GM12878 (cell line): ENCODE data around the gene SETSIP. TPM values are rescaled to one million over a fixed set of nuclear protein-coding genes. Genes with fewer than 3 reads are reported as not detected.

ENCODE experiments used
- ATAC-seq: fragments of 200-7000 bp; cut with Tn5 transposase; 3 replicates; pipeline ENCODE4 v1.9.1; 2020; ENCODE audit warnings: mild to moderate bottlenecking, moderate library complexity
- BruUV-seq: library from RNA; stranded (reverse); fragments of 400-500 nt; replicated peaks from 2 replicates; lab custom pipeline; 2021; lab: Mats Ljungman, UMichigan
- CTCF ChIA-PET: fragments of 300-600 bp; sonication (Branson Sonifier 250); formaldehyde crosslinking; extraction: SDS; loops from one replicate; lab custom pipeline; 2021; ENCODE audit warnings: inconsistent platforms; lab: Yijun Ruan, JAX
- POLR2A ChIA-PET: fragments of 350-600 bp; formaldehyde crosslinking; extraction: SDS; loops from one replicate; lab custom pipeline; 2021; ENCODE audit warnings: inconsistent platforms; lab: Charles Lee
- RAD21 ChIA-PET: fragments of 300-600 bp; sonication (Branson Sonifier 250); formaldehyde crosslinking; loops from one replicate; lab custom pipeline; 2023; ENCODE audit warnings: antibody characterized with exemption; ENCODE audit not compliant: unreplicated experiment; lab: Charles Lee
- SMC1A ChIA-PET: fragments of 300-600 bp; sonication (Branson Sonifier 250); formaldehyde crosslinking; loops from one replicate; lab custom pipeline; 2023; ENCODE audit not compliant: unreplicated experiment, uncharacterized antibody; lab: Charles Lee
- DNase-seq: peaks from one replicate; pipeline ENCODE4 v3.0.0-alpha.2; 2011; ENCODE audit warnings: low read depth, low spot score
- FAIRE-seq: peaks from 3 replicates; lab custom pipeline; 2011; peaks lifted over from hg19 to GRCh38; lab: Jason Lieb, UNC
- H2AFZ ChIP-seq: 2 replicates; pipeline ENCODE4 v1.6.0; 2011; ENCODE audit warnings: low read depth, low read length, control low read depth; ENCODE audit not compliant: control insufficient read depth
- H3K27ac ChIP-seq: 2 replicates; pipeline ENCODE4 v1.5.1; 2011; ENCODE audit warnings: control low read depth; ENCODE audit not compliant: control insufficient read depth, insufficient read depth
- H3K27me3 ChIP-seq, 2 experiments: replicated peaks in 1 of 2; 2 replicates each; pipeline versions ENCODE4 v1.6.0 to v1.6.1; 2011; ENCODE audit warnings: low read length in 1 of 2; ENCODE audit not compliant: control insufficient read depth in 2 of 2, insufficient read depth in 2 of 2
- H3K36me3 ChIP-seq, 2 experiments: 2 replicates each; pipeline ENCODE4 v1.5.1; 2011; ENCODE audit warnings: low read length in 1 of 2; ENCODE audit not compliant: control insufficient read depth in 2 of 2, insufficient read depth in 2 of 2
- H3K4me1 ChIP-seq: 2 replicates; pipeline ENCODE4 v1.6.1; 2011; ENCODE audit warnings: mild to moderate bottlenecking, low read length, moderate library complexity, mixed read lengths; ENCODE audit not compliant: control insufficient read depth, insufficient read depth
- H3K4me2 ChIP-seq: 2 replicates; pipeline ENCODE4 v1.6.0; 2011; ENCODE audit warnings: control low read depth; ENCODE audit not compliant: control insufficient read depth, insufficient read depth
- H3K4me3 ChIP-seq: fragments of 200-600 bp; sonication (generic); 2 replicates; pipeline ENCODE4 v1.5.1; 2016
- H3K79me2 ChIP-seq: 2 replicates; pipeline ENCODE4 v1.6.0; 2011; ENCODE audit warnings: low read length; ENCODE audit not compliant: control insufficient read depth, insufficient read depth
- H3K9ac ChIP-seq: 2 replicates; pipeline ENCODE4 v1.8.0; 2011; ENCODE audit warnings: low read length, control low read depth, mixed read lengths; ENCODE audit not compliant: control insufficient read depth, insufficient read depth
- H3K9me3 ChIP-seq: replicated peaks from 3 replicates; pipeline ENCODE4 v1.5.1; 2011; ENCODE audit warnings: mild to moderate bottlenecking, low read length; ENCODE audit not compliant: control insufficient read depth, insufficient read depth
- H4K20me1 ChIP-seq: 2 replicates; pipeline ENCODE4 v1.6.0; 2011; ENCODE audit not compliant: control insufficient read depth, insufficient read depth
- BACH1 ChIP-seq: fragments of 450-650 bp; IDR thresholded peaks from 2 replicates; pipeline ENCODE4 v1.6.1; 2017; ENCODE audit warnings: mild to moderate bottlenecking, borderline replicate concordance
- CBFB ChIP-seq: IDR thresholded peaks from 2 replicates; pipeline ENCODE4 v1.6.1; 2016; ENCODE audit warnings: antibody characterized with exemption, low read depth
- DPF2 ChIP-seq: fragments of 450-650 bp; IDR thresholded peaks from 2 replicates; pipeline ENCODE4 v1.6.1; 2017; ENCODE audit warnings: mild to moderate bottlenecking
- FOXK2 ChIP-seq: fragments of 450-650 bp; IDR thresholded peaks from 2 replicates; pipeline ENCODE4 v1.6.1; 2017; ENCODE audit warnings: mild to moderate bottlenecking, moderate library complexity
- GATAD2B ChIP-seq: fragments of 450-650 bp; conservative IDR thresholded peaks from 2 replicates; pipeline ENCODE4 v1.6.1; 2017; ENCODE audit warnings: low read depth, mild to moderate bottlenecking, moderate library complexity
- IKZF1 ChIP-seq: fragments of 450-650 bp; conservative IDR thresholded peaks from 2 replicates; pipeline ENCODE4 v1.6.1; 2017; ENCODE audit warnings: antibody characterized with exemption, mild to moderate bottlenecking
- KLF5 ChIP-seq: fragments of 450-650 bp; IDR thresholded peaks from 2 replicates; pipeline ENCODE4 v1.6.1; 2014; ENCODE audit warnings: mild to moderate bottlenecking; ENCODE audit not compliant: partially characterized antibody
- NR2F1 ChIP-seq: fragments of 450-650 bp; conservative IDR thresholded peaks from 2 replicates; pipeline ENCODE4 v1.6.1; 2017; ENCODE audit warnings: mild to moderate bottlenecking
- NRF1 ChIP-seq: conservative IDR thresholded peaks from 2 replicates; pipeline ENCODE4 v1.6.1; 2011; ENCODE audit warnings: mild to moderate bottlenecking, low read depth, low read length, improper control_type of control experiment
- POLR2A ChIP-seq: IDR thresholded peaks from 2 replicates; pipeline ENCODE4 v1.6.1; 2011; ENCODE audit warnings: low read depth, mild to moderate bottlenecking, low read length
- SREBF2 ChIP-seq: IDR thresholded peaks from 2 replicates; pipeline ENCODE4 v1.6.1; 2012; ENCODE audit warnings: mild to moderate bottlenecking, low read length
- TCF12 ChIP-seq: IDR thresholded peaks from 2 replicates; pipeline ENCODE4 v1.6.1; 2011; ENCODE audit warnings: low read depth, mild to moderate bottlenecking, low read length
- WGBS: methylation state at CpG from one replicate; pipeline ENCODE4 v1.1.6; 2016; ENCODE audit warnings: low lambda C conversion rate; ENCODE audit not compliant: insufficient replicate concordance, insufficient coverage; ENCODE audit errors: missing lambda C conversion rate; 5-methylcytosine and 5-hydroxymethylcytosine counted together
- in situ Hi-C: fragments of 300-500 bp; cut with MboI; formaldehyde crosslinking; loops from 9 replicates; pipeline ENCODE4 v1.14.3; 2018; ENCODE audit warnings: mixed read lengths
- intact Hi-C: fragments of 100-400 bp; cut with micrococcal nuclease; formaldehyde crosslinking; loops from one replicate; pipeline ENCODE4 v1.14.2; 2022; ENCODE audit not compliant: unreplicated experiment
- polyA plus RNA-seq, 11 experiments: library from polyadenylated mRNA; depleted of rRNA in 4 of 11; unstranded in 6 of 11; stranded (reverse) in 5 of 11; fragments of >200 nt; fragmentation: Nextera tagmentation in 4 of 11; fragmentation: Illumina TruSeq in 1 of 11; extraction: Ambion mirVana in 4 of 11; extraction: Trizol in 1 of 11; gene quantifications; 1 replicate in 1 of 11; 2 replicates in 10 of 11; pipeline versions ENCODE4 v1.2.1 to v1.2.3, GENCODE V29; 2011 to 2016; ENCODE audit warnings: inconsistent platforms in 2 of 11, missing spikeins in 2 of 11, low read depth in 1 of 11
- total RNA-seq, 4 experiments: library from RNA; depleted of rRNA in 3 of 4; stranded (reverse); fragments of >200 nt in 3 of 4; fragmentation: Illumina TruSeq in 1 of 4; extraction: Trizol in 1 of 4; gene quantifications; 2 replicates each; pipeline versions ENCODE4 v1.2.1 to v1.2.3, GENCODE V29; 2013 to 2021
- TF ChIP-seq, protein P1 (sequence below): fragments of 450-650 bp; IDR thresholded peaks from 2 replicates; pipeline ENCODE4 v1.6.1; 2017; ENCODE audit warnings: low read depth, mild to moderate bottlenecking, moderate library complexity

The SETSIP gene
- total and polyA plus RNA-seq, 10 of the 15 experiments (the other 5 are each of a cell fraction or from before 2014, with no cell fraction given) = 0.15 to 0.46 (median 0.23) TPM; not detected in 2

DNA sequence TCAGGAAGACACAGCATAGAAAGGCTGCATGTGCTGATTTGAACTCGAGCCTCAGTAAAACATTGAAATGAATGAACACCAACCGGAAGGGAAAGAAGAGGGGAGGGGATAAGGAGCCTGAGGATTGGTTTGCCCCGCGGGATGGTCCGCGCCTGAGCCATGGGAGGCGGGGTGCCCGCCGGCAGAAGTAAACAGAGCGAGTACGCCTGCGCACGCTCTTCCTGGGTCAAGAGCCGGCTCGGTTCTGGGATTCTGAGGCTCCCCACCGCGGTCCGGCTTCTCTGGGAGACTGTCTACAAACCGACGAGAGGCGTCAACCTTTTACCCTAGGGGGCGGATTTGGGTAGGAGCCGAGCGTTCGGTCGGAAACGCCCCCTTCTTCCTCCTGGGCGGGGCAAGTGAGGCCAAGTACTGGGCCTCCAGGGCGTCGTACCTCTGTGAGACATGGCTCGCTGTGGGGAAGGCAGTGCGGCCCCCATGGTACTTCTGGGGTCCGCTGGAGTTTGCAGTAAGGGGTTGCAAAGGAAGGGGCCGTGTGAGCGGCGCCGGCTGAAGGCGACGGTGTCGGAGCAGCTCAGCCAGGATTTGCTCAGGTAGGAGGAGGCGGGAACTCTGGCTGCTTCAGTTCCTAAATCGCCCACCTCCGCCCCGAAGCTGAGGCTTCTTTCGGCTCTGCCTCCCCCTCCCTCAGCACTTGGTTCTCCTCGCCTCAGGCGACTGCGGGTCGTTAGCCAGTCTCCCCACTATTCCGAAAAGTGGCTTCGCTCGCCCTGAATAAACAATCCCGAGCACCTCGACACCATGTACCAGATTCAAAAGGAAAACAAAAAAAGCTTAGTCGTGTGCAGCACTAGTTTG, 5.1 kb upstream of the SETSIP start, which contains the start of gene BTBD8:
TSS of gene BTBD8 (plus strand) at position 218 of the 858 bp plus-strand sequence. CDS start at position 445, 227 bp downstream.
- peak within 1 kb of the TSS; percentile 75 for H3K4me3 ChIP-seq

DNA sequence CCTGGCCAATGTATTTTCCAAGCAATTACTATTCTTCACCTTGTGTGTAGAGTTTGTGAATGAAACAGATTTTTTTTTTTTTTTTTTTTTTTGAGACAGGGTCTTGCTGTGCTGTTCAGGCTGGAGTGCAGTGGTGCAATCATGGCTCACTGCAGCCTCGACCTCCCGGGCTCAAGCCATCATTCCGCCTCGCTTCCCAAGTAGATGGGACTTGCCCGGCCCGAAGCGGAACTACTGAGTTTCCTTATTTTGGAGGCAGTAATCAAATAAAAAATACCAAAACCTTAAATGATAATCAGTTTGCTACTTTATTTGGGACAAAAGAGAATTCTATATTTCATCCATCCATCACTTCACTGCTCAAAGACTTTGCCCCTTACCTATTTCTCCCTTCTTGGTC, 4.2 kb upstream of the SETSIP start:
- H3K9me3 ChIP-seq = no peaks in the 10 kb centered on the region; the same call in 2 of the 3 replicates
- no peak overlapping the region for H3K4me2 ChIP-seq
- H3K36me3 ChIP-seq = no peaks in the 10 kb centered on the region
- DNase-seq (no peak), FAIRE-seq (no peak), ATAC-seq (no peak)
- no peaks in the 10 kb centered on the region for H4K20me1 ChIP-seq
- intact Hi-C loops = no loop called here
- TF ChIP-seq IKZF1 = no peak
- TF ChIP-seq TCF12 = no peak
- no peak for TF ChIP-seq SREBF2
- TF ChIP-seq, protein P1, sequence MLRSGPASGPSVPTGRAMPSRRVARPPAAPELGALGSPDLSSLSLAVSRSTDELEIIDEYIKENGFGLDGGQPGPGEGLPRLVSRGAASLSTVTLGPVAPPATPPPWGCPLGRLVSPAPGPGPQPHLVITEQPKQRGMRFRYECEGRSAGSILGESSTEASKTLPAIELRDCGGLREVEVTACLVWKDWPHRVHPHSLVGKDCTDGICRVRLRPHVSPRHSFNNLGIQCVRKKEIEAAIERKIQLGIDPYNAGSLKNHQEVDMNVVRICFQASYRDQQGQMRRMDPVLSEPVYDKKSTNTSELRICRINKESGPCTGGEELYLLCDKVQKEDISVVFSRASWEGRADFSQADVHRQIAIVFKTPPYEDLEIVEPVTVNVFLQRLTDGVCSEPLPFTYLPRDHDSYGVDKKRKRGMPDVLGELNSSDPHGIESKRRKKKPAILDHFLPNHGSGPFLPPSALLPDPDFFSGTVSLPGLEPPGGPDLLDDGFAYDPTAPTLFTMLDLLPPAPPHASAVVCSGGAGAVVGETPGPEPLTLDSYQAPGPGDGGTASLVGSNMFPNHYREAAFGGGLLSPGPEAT = no peak
- TF ChIP-seq CBFB = no peak
- ChIA-PET CTCF (no interaction called here), SMC1A (no interaction called here), POLR2A (no interaction called here), RAD21 (interaction anchor here (0.5 kb wide), 1 partner anchor 125 kb away, joined by 3 read pairs; no protein-coding TSS in a partner anchor)
- in situ Hi-C loops = no loop called here
- no peaks in the 10 kb centered on the region for H3K27me3 ChIP-seq
- no peak overlapping the region; the same call in 1 of the 2 replicates for H2AFZ ChIP-seq
- no peaks in the 10 kb centered on the region for H3K4me1 ChIP-seq
- 87% methylated on average over 7 of the region's 7 CpGs for WGBS
- no TSS peak for BruUV-seq
- no peak overlapping the region for H3K4me3 ChIP-seq
- H3K9ac ChIP-seq = no peak overlapping the region
- H3K79me2 ChIP-seq = no peaks in the 10 kb centered on the region
- H3K27ac ChIP-seq = no peak overlapping the region

More for the DNA sequence above, 5.1 kb upstream of the SETSIP start, which contains the start of gene BTBD8:
- Histone ChIP-seq H3K36me3 (no peaks in the 10 kb centered on the region), H3K27me3 (no peaks in the 10 kb centered on the region), H2AFZ (peak within 1 kb of the TSS; percentile 93), H3K9ac (peak within 1 kb of the TSS; percentile 36; the same call in 1 of the 2 replicates), H3K4me1 (no peaks in the 10 kb centered on the region), H3K4me2 (peak within 1 kb of the TSS; percentile 77), H3K27ac (no peak within 1 kb of the TSS), H4K20me1 (no peaks in the 10 kb centered on the region), H3K9me3 (no peaks in the 10 kb centered on the region; the same call in 2 of the 3 replicates), H3K79me2 (no peaks in the 10 kb centered on the region)
- ChIA-PET SMC1A (interaction anchor here (1.7 kb wide), 1 partner anchor 11 kb away, joined by 4 read pairs; no protein-coding TSS in a partner anchor), POLR2A (no interaction called here), RAD21 (interaction anchor here (1.0 kb wide), 1 partner anchor 210 kb away, joined by 3 read pairs; no protein-coding TSS in a partner anchor), CTCF (interaction anchor here (1.1 kb wide), 1 partner anchor 10 kb away, joined by 5 read pairs; no protein-coding TSS in a partner anchor)
- intact Hi-C loops (no loop called here), in situ Hi-C loops (no loop called here)
- TF ChIP-seq DPF2 (0 out of 2 replicates have a peak, but pooled peaks have one; percentile 20), BACH1 (no peak), GATAD2B (0 out of 2 replicates have a peak, but pooled peaks have one; percentile 45), POLR2A (peak; percentile 77), FOXK2 (peak; percentile 45; the same call in 1 of the 2 replicates), KLF5 (peak; percentile 24), NRF1 (0 out of 2 replicates have a peak, but pooled peaks have one; percentile 17), NR2F1 (no peak)
- peak; percentile 19 for DNase-seq
- ATAC-seq = peak; percentile 96
- no TSS peak for BruUV-seq
- 6% methylated on average over 49 of the region's 55 CpGs for whole genome bisulfite sequencing
- no peak for FAIRE-seq
